Kidney epithelial cell (primary cell): Measurements from ENCODE around the gene B3GALT5. TPM values are rescaled to one million over a fixed set of nuclear protein-coding genes. Genes with fewer than 3 reads are reported as not detected.

Experiments used
- DNase-seq: peaks from one replicate; pipeline ENCODE4 v3.0.0-alpha.2; 2010; ENCODE audit warnings: low read depth
- H3K27me3 ChIP-seq: 2 replicates; pipeline ENCODE4 v1.6.0; 2011; ENCODE audit warnings: low read length; ENCODE audit not compliant: control insufficient read depth, insufficient read depth
- H3K36me3 ChIP-seq: 2 replicates; pipeline ENCODE4 v1.5.1; 2011; ENCODE audit warnings: low read length; ENCODE audit not compliant: control insufficient read depth, insufficient read depth
- H3K4me3 ChIP-seq: 2 replicates; pipeline ENCODE4 v1.5.1; 2011; ENCODE audit warnings: low read depth, mild to moderate bottlenecking, control low read depth, low read length
- CTCF ChIP-seq: IDR thresholded peaks from 2 replicates; pipeline ENCODE4 v1.5.1; 2011; ENCODE audit warnings: mild to moderate bottlenecking, moderate library complexity, low read length, control low read depth, inconsistent platforms; ENCODE audit not compliant: insufficient read depth, poor library complexity, severe bottlenecking
- total RNA-seq: library from RNA; depleted of rRNA; stranded (reverse); fragments of >200 nt; gene quantifications from 2 replicates; pipeline ENCODE4 v1.2.3, GENCODE V29; 2015

Gene B3GALT5
- total RNA-seq, 1 donor from 2014 or later, result 4.3 TPM

GRCh38 chr21:39601187-39601928, 11.4 kb upstream of the B3GALT5 start:
- Histone ChIP-seq H3K36me3 (no peaks in the 10 kb centered on the region), H3K27me3 (no peaks in the 10 kb centered on the region), H3K4me3 (peak overlapping the region; percentile 10)
- no peak for DNase-seq
- no peak for TF ChIP-seq CTCF

- no peak for DNase-seq
- Histone ChIP-seq H3K36me3 (no peaks in the 10 kb centered on the region), H3K4me3 (no peak overlapping the region), H3K27me3 (no peaks in the 10 kb centered on the region)
- no peak for TF ChIP-seq CTCF
These were observed 10.6 kb upstream of the B3GALT5 start for GRCh38 chr21:39602076-39602689.

- Histone ChIP-seq H3K27me3 (no peaks in the 10 kb centered on the region), H3K4me3 (no peak overlapping the region), H3K36me3 (no peaks in the 10 kb centered on the region)
- no peak for TF ChIP-seq CTCF
- DNase-seq, result no peak
These were observed 9.9 kb upstream of the B3GALT5 start for GRCh38 chr21:39602793-39603192.

GRCh38 chr21:39604951-39605350, 7.8 kb upstream of the B3GALT5 start:
- no peak for DNase-seq
- no peaks in the 10 kb centered on the region for H3K27me3 ChIP-seq

GRCh38 chr21:39610703-39611102, 2.0 kb upstream of the B3GALT5 start:
- H3K36me3 ChIP-seq, result no peaks in the 10 kb centered on the region
- H3K27me3 ChIP-seq, result no peaks in the 10 kb centered on the region
- DNase-seq, result no peak
- no peak overlapping the region for H3K4me3 ChIP-seq
- TF ChIP-seq CTCF, result no peak

More at GRCh38 chr21:39604951-39605350, 7.8 kb upstream of the B3GALT5 start:
- no peak for TF ChIP-seq CTCF
- no peaks in the 10 kb centered on the region for H3K36me3 ChIP-seq
- H3K4me3 ChIP-seq, result no peak overlapping the region
